H1 (cell line): ENCODE data around the gene RNF220. TPM values are rescaled to one million over a fixed set of nuclear protein-coding genes. Genes with fewer than 3 reads are reported as not detected.

ENCODE experiments used
- CTCF ChIA-PET: fragments of 300-600 bp; sonication (Branson Sonifier 250); formaldehyde crosslinking; loops from one replicate; lab custom pipeline; 2021; ENCODE audit not compliant: partially characterized antibody; lab: Charles Lee
- POLR2A ChIA-PET: fragments of 300-600 bp; sonication (Branson Sonifier 250); formaldehyde crosslinking; loops from one replicate; lab custom pipeline; 2021; ENCODE audit warnings: inconsistent platforms; ENCODE audit not compliant: partially characterized antibody; lab: Charles Lee
- DNase-seq, 2 experiments: peaks; one replicate each; pipeline versions ENCODE4 v3.0.0 to v3.0.0-alpha.2; 2010 to 2022; ENCODE audit warnings: low spot score in 2 of 2, low read depth in 1 of 2, mixed read lengths in 1 of 2
- FAIRE-seq: peaks from 2 replicates; lab custom pipeline; 2011; peaks lifted over from hg19 to GRCh38; lab: Jason Lieb, UNC
- H2AFZ ChIP-seq: 2 replicates; pipeline ENCODE4 v1.8.1; 2012; ENCODE audit warnings: low read length, inconsistent platforms
- H2AK5ac ChIP-seq: 2 replicates; pipeline ENCODE4 v1.6.1; 2013; ENCODE audit warnings: low read depth, low read length
- H2BK120ac ChIP-seq: replicated peaks from 2 replicates; pipeline ENCODE3; 2013; ENCODE audit warnings: low read depth, low read length, inconsistent platforms
- H2BK12ac ChIP-seq: 2 replicates; pipeline ENCODE4 v1.6.1; 2013; ENCODE audit warnings: low read depth, low read length
- H2BK15ac ChIP-seq: 2 replicates; pipeline ENCODE4 v1.6.1; 2013; ENCODE audit warnings: low read length
- H2BK20ac ChIP-seq: 2 replicates; pipeline ENCODE4 v1.6.1; 2013; ENCODE audit warnings: low read length
- H2BK5ac ChIP-seq: 2 replicates; pipeline ENCODE4 v1.6.1; 2013; ENCODE audit warnings: low read depth, low read length
- H3K14ac ChIP-seq: 2 replicates; pipeline ENCODE4 v1.6.1; 2013; ENCODE audit warnings: inconsistent platforms; ENCODE audit not compliant: insufficient read length
- H3K18ac ChIP-seq: 2 replicates; pipeline ENCODE4 v1.6.1; 2013; ENCODE audit warnings: low read length; ENCODE audit errors: extremely low read depth
- H3K23ac ChIP-seq: 2 replicates; pipeline ENCODE4 v1.6.1; 2013; ENCODE audit warnings: inconsistent platforms; ENCODE audit not compliant: insufficient read length
- H3K23me2 ChIP-seq: 2 replicates; pipeline ENCODE4 v1.6.1; 2013; ENCODE audit warnings: low read depth, low read length
- H3K27ac ChIP-seq: 2 replicates; pipeline ENCODE4 v1.6.1; 2011; ENCODE audit warnings: low read depth, low read length, inconsistent platforms
- H3K27me3 ChIP-seq, 4 experiments: replicated peaks in 1 of 4; 1 replicate in 1 of 4; 2 replicates in 3 of 4; pipeline versions ENCODE4 v1.6.1 to v1.8.1; 2011 to 2013; ENCODE audit warnings: low read length in 3 of 4, mild to moderate bottlenecking in 3 of 4, inconsistent platforms in 2 of 4, mixed read lengths in 2 of 4, moderate library complexity in 1 of 4; ENCODE audit not compliant: control insufficient read depth in 3 of 4, insufficient read depth in 3 of 4; ENCODE audit errors: extremely low read depth in 1 of 4
- H3K36me3 ChIP-seq, 4 experiments: 2 replicates each; pipeline versions ENCODE4 v1.6.1 to v1.8.1; 2011 to 2013; ENCODE audit warnings: mild to moderate bottlenecking in 4 of 4, low read length in 3 of 4, moderate library complexity in 2 of 4, control low read depth in 1 of 4, inconsistent platforms in 1 of 4; ENCODE audit not compliant: insufficient read depth in 4 of 4, control insufficient read depth in 2 of 4
- H3K4ac ChIP-seq: replicated peaks from 2 replicates; pipeline ENCODE3; 2013; ENCODE audit warnings: low read length, low read depth, mixed read lengths, inconsistent platforms; ENCODE audit not compliant: insufficient read length
- H3K4me1 ChIP-seq, 4 experiments: replicated peaks in 1 of 4; 1 replicate in 1 of 4; 2 replicates in 3 of 4; pipeline versions ENCODE4 v1.6.1 to v1.8.1; 2011 to 2013; ENCODE audit warnings: low read length in 3 of 4, inconsistent platforms in 2 of 4, mixed read lengths in 1 of 4; ENCODE audit not compliant: insufficient read depth in 4 of 4, control insufficient read depth in 3 of 4
- H3K4me2 ChIP-seq, 2 experiments: 2 replicates each; pipeline versions ENCODE4 v1.6.1 to v1.8.1; 2011 to 2013; ENCODE audit warnings: low read depth in 2 of 2, low read length in 2 of 2, control low read depth in 1 of 2, inconsistent platforms in 1 of 2, mild to moderate bottlenecking in 1 of 2; ENCODE audit not compliant: insufficient read depth in 1 of 2
- H3K4me3 ChIP-seq, 4 experiments: fragments of 200-600, 300-600 bp in 1 of 4; sonication (generic), shearing (Covaris generic), sonication (Bioruptor Twin) in 1 of 4; 2 replicates each; pipeline versions ENCODE4 v1.5.1 to v1.8.1; 2011 to 2016; ENCODE audit warnings: low read length in 4 of 4, low read depth in 3 of 4, control low read depth in 2 of 4, inconsistent platforms in 2 of 4, mild to moderate bottlenecking in 2 of 4, mixed read lengths in 1 of 4, moderate library complexity in 1 of 4; ENCODE audit not compliant: insufficient read depth in 2 of 4; ENCODE audit errors: extremely low read depth in 1 of 4
- H3K56ac ChIP-seq: replicated peaks from 2 replicates; pipeline ENCODE3; 2013; ENCODE audit warnings: low read depth, mild to moderate bottlenecking, mixed read lengths, low read length, inconsistent platforms; ENCODE audit not compliant: insufficient read length
- H3K79me1 ChIP-seq: 2 replicates; pipeline ENCODE4 v1.6.1; 2013; ENCODE audit warnings: low read depth, low read length, control low read depth
- H3K79me2 ChIP-seq, 2 experiments: 2 replicates each; pipeline versions ENCODE4 v1.6.1 to v1.8.1; 2012 to 2013; ENCODE audit warnings: low read length in 2 of 2, mild to moderate bottlenecking in 2 of 2, inconsistent platforms in 1 of 2; ENCODE audit not compliant: insufficient read depth in 2 of 2, control insufficient read depth in 1 of 2
- H3K9ac ChIP-seq, 4 experiments: replicated peaks in 1 of 4; 1 replicate in 1 of 4; 2 replicates in 3 of 4; pipeline versions ENCODE4 v1.6.1 to v1.8.1; 2011 to 2013; ENCODE audit warnings: low read depth in 3 of 4, low read length in 3 of 4, control low read depth in 2 of 4, mild to moderate bottlenecking in 2 of 4, moderate library complexity in 2 of 4, inconsistent platforms in 1 of 4; ENCODE audit errors: extremely low read depth in 1 of 4
- H3K9me3 ChIP-seq, 2 experiments: 2 replicates each; pipeline versions ENCODE4 v1.6.1 to v1.8.1; 2012 to 2013; ENCODE audit warnings: mild to moderate bottlenecking in 2 of 2, moderate library complexity in 2 of 2, control low read depth in 1 of 2, inconsistent platforms in 1 of 2, low read depth in 1 of 2, low read length in 1 of 2, mixed read lengths in 1 of 2; ENCODE audit not compliant: insufficient read depth in 2 of 2
- H4K20me1 ChIP-seq, 2 experiments: replicated peaks in 1 of 2; 2 replicates each; pipeline versions ENCODE3 to v1.8.1; 2011 to 2013; ENCODE audit warnings: inconsistent platforms in 2 of 2, low read length in 2 of 2, mild to moderate bottlenecking in 1 of 2; ENCODE audit not compliant: insufficient read depth in 2 of 2, control insufficient read depth in 1 of 2
- H4K5ac ChIP-seq: 2 replicates; pipeline ENCODE4 v1.6.1; 2013; ENCODE audit warnings: low read length, low read depth, mixed read lengths, inconsistent platforms; ENCODE audit not compliant: insufficient read length
- H4K8ac ChIP-seq: 2 replicates; pipeline ENCODE4 v1.8.0; 2013; ENCODE audit warnings: mild to moderate bottlenecking, moderate library complexity, low read length, inconsistent platforms; ENCODE audit not compliant: insufficient read depth; ENCODE audit errors: extremely low read depth
- H4K91ac ChIP-seq: replicated peaks from 2 replicates; pipeline ENCODE3; 2013; ENCODE audit warnings: low read length, mixed read lengths, inconsistent platforms; ENCODE audit not compliant: insufficient read length
- GTF2F1 ChIP-seq: IDR thresholded peaks from 2 replicates; pipeline ENCODE4 v1.6.1; 2012; ENCODE audit warnings: low read depth, low read length, improper control_type of control experiment, borderline replicate concordance
- WGBS, 2 experiments: shearing (Covaris generic) in 1 of 2; methylation state at CpG; one replicate each; pipeline versions ENCODE4 v1.1.6 to v1.1.7; 2013 to 2015; ENCODE audit warnings: low lambda C conversion rate in 2 of 2, mixed read lengths in 2 of 2, inconsistent platforms in 1 of 2, low coverage in 1 of 2, missing lambda C conversion rate in 1 of 2; ENCODE audit not compliant: insufficient replicate concordance in 2 of 2, insufficient coverage in 1 of 2, insufficient read length in 1 of 2; ENCODE audit errors: extremely low coverage in 1 of 2, missing lambda C conversion rate in 1 of 2; 5-methylcytosine and 5-hydroxymethylcytosine counted together
- polyA plus RNA-seq, 7 experiments: library from polyadenylated mRNA; depleted of rRNA in 3 of 7; stranded (reverse) in 5 of 7; unstranded in 2 of 7; fragments of >200 nt in 5 of 7; fragments of 200-250 nt in 2 of 7; gene quantifications; 1 replicate in 5 of 7; 2 replicates in 1 of 7; 4 replicates in 1 of 7; pipeline versions ENCODE4 v1.2.1 to v1.2.3, GENCODE V29; 2011 to 2013; ENCODE audit warnings: missing spikeins in 2 of 7, mixed read lengths in 2 of 7
- total RNA-seq: library from RNA; stranded (reverse); fragmentation: NEBNext Ultra II Directional; extraction: Animal tissue kit (Norgen Biotek cat#: 25700); gene quantifications from 2 replicates; pipeline ENCODE4 v1.2.1, GENCODE V29; 2021

The RNF220 gene
- total and polyA plus RNA-seq, 2 of the 8 experiments (the other 6 are each of a cell fraction or from before 2014, with no cell fraction given), result 123 to 160 TPM

GRCh38 chr1:44547837-44548236 is 142.8 kb downstream of the RNF220 start:
- POLR2A ChIA-PET, result interaction anchor here (1.5 to 6.2 kb wide), 3 partner anchors 7 to 24 kb away, joined by 4 to 33 read pairs (median 4); no protein-coding TSS in a partner anchor
- H4K8ac ChIP-seq, result no peak overlapping the region
- no peak overlapping the region for H3K4ac ChIP-seq
- 0 out of 2 replicates have a peak overlapping the region, but pooled peaks have one; percentile 14 for H2AK5ac ChIP-seq
- H2BK12ac ChIP-seq, result peak overlapping the region; percentile 45; the same call in 1 of the 2 replicates
- H4K91ac ChIP-seq, result no peak overlapping the region
- no peak overlapping the region for H3K18ac ChIP-seq
- H4K20me1 ChIP-seq, result no peaks in the 10 kb centered on the region
- H3K4me3 ChIP-seq, result no peak overlapping the region
- no peaks in the 10 kb centered on the region; the same call in 1 of the 2 replicates for H3K79me1 ChIP-seq
- H3K79me2 ChIP-seq, result peaks cover 0 to 3% of the 10 kb centered on the region in 2 experiments; a peak in 2 of 4 replicates
- H3K4me2 ChIP-seq, result no peak overlapping the region
- no peaks in the 10 kb centered on the region for H3K23me2 ChIP-seq
- H3K27me3 ChIP-seq, result peaks cover 0 to 10% (median 2%) of the 10 kb centered on the region in 4 experiments; a peak in 2 of 7 replicates
- H3K4me1 ChIP-seq, result peaks cover 10 to 34% (median 21%) of the 10 kb centered on the region in 4 experiments
- no peak overlapping the region for H3K27ac ChIP-seq
- no peak overlapping the region for H3K14ac ChIP-seq
- no peak overlapping the region for H2BK20ac ChIP-seq
- 0 out of 2 replicates have a peak overlapping the region, but pooled peaks have one; percentile 53 for H2BK15ac ChIP-seq
- no peak overlapping the region for H2AFZ ChIP-seq
- no peak for DNase-seq
- WGBS, 2 experiments, result 80% methylated on average over 8 of the region's 8 CpGs; no CpG with 5 or more reads in 1 of the 2 experiments
- H3K56ac ChIP-seq, result no peak overlapping the region
- CTCF ChIA-PET, result interaction anchor here (0.7 to 12.2 kb wide), 19 partner anchors 14 to 237 kb away, joined by 3 to 78 read pairs (median 4); no protein-coding TSS in a partner anchor
- no peaks in the 10 kb centered on the region for H3K9me3 ChIP-seq
- no peak overlapping the region for H3K23ac ChIP-seq
- H2BK120ac ChIP-seq, result no peak overlapping the region
- H4K5ac ChIP-seq, result no peak overlapping the region
- no peaks in the 10 kb centered on the region for H3K36me3 ChIP-seq
- H2BK5ac ChIP-seq, result no peak overlapping the region; the same call in 1 of the 2 replicates
- no peak for TF ChIP-seq GTF2F1
- FAIRE-seq, result no peak
- H3K9ac ChIP-seq, result no peak overlapping the region
